Uterus (tissue), 4 donors: ENCODE data around the gene TXNL4A. TPM values are rescaled to one million over a fixed set of nuclear protein-coding genes. Genes with fewer than 3 reads are reported as not detected.
"Not testable (repeated sequence)": the region's sequence is repeated elsewhere in the genome, so short reads cannot be mapped to it uniquely, and the experiment has no call there.

Experiments used
- DNase-seq, 2 donors: peaks; one replicate each; pipeline ENCODE4 v3.0.0-alpha.2; 2019 to 2020
- H3K27ac ChIP-seq, 2 donors: fragments of 200-600 bp; sonication (generic); 1 replicate in 1 of 2; 2 replicates in 1 of 2; pipeline ENCODE4 v1.5.1; 2016 to 2018
- H3K27me3 ChIP-seq, 2 donors: fragments of 200-600 bp; sonication (generic); one replicate each; pipeline ENCODE4 v1.5.1; 2018 to 2019; ENCODE audit warnings: control low read depth in 1 of 2
- H3K36me3 ChIP-seq, 2 donors: fragments of 200-600 bp; sonication (generic); one replicate each; pipeline ENCODE4 v1.5.1; 2019; ENCODE audit warnings: control low read depth in 1 of 2
- H3K4me1 ChIP-seq, 2 donors: fragments of 200-600 bp; sonication (generic); one replicate each; pipeline ENCODE4 v1.5.1; 2018 to 2019; ENCODE audit warnings: control low read depth in 1 of 2
- H3K4me3 ChIP-seq, 2 donors: fragments of 200-600 bp; sonication (generic); 1 replicate in 1 of 2; 2 replicates in 1 of 2; pipeline ENCODE4 v1.5.1; 2018 to 2019; ENCODE audit warnings: mild to moderate bottlenecking in 1 of 2
- H3K9me3 ChIP-seq, 2 donors: fragments of 200-600 bp; sonication (generic); one replicate each; pipeline ENCODE4 v1.5.1; 2019; ENCODE audit warnings: control low read depth in 1 of 2
- POLR2A ChIP-seq, 2 donors: fragments of 450-650 bp; IDR thresholded peaks; one replicate each; pipeline ENCODE4 v1.6.1; 2016; ENCODE audit warnings: antibody characterized with exemption in 2 of 2, mild to moderate bottlenecking in 1 of 2, moderate library complexity in 1 of 2
- intact Hi-C: fragments of 100-400 bp; cut with DNase I; formaldehyde crosslinking; loops from one replicate; pipeline ENCODE4 v1.15.1; 2023; ENCODE audit warnings: low total_unique reads
- total RNA-seq, 4 donors: library from RNA; depleted of rRNA in 3 of 4; stranded (reverse); fragments of >200 nt in 3 of 4; gene quantifications; one replicate each; pipeline versions ENCODE4 v1.1.0 to v1.2.4, GENCODE V29; 2014 to 2023
- TF ChIP-seq, protein P1 (sequence below), 4 experiments: fragments of 200-600 bp in 2 of 4; fragments of 450-650 bp in 2 of 4; sonication (generic) in 2 of 4; IDR thresholded peaks; one replicate each; pipeline ENCODE4 v1.5.1; 2016 to 2019; ENCODE audit warnings: antibody characterized with exemption in 4 of 4, mild to moderate bottlenecking in 2 of 4, moderate library complexity in 1 of 4
- donor health status: DM: yes; HTN: yes; CAD: no.

The TXNL4A gene
- total RNA-seq, 4 donors from 2014 or later = 7.4 to 80.7 (median 34.4) TPM

DNA sequence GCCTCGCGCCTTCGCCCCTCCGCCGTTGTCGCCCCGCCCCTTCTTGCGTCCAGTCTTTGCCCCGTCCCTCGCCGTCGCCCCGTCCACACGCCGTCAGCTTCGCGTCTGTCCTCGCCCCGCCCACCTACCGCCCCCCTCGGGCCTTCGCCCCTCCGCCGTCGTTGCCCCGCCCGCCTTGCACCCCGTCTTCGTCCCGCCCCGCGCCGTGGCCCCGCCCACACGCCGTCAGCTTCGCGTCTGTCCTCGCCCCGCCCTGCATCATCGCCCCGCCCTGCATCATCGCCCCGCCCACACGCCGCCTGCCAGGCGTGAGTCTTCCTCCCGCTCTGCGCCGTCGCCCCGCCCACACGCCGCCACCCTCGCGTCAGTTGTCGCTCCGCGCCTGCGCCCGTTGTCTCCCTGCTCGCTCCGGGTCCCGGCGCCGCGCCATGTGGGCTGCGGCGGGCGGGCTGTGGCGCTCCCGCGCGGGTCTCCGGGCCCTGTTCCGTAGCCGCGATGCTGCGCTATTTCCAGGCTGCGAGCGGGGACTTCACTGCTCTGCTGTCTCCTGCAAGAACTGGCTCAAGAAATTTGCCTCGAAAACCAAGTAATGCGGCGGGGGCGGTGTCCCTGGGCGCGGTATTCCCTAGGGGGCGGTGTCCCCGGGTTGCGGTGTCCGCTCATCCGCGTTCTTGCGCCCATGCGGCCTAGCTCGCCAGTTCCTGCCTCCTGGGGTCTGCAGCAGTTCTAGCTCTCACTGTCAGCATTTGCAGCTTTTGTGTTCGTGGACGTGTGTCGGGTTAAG is 45.9 kb upstream of the TXNL4A start, which contains the start of gene RBFA:
Gene RBFA, plus strand, starts transcription at position 367 of the 784 bp plus-strand sequence. Its CDS starts 62 bp downstream, at position 429.
- Histone ChIP-seq H3K27ac (peak within 1 kb of the TSS; percentile 81 to 86), H3K4me3 (peak within 1 kb of the TSS; percentile 79 to 83), H3K9me3 (no peaks in the 10 kb centered on the region), H3K27me3 (no peaks in the 10 kb centered on the region), H3K36me3 (no peaks in the 10 kb centered on the region), H3K4me1 (peaks cover 0 to 4% of the 10 kb centered on the region in 2 donors)
- intact Hi-C loops = no loop called here
- DNase-seq = peak; percentile 99 to 100
- TF ChIP-seq, protein P1, sequence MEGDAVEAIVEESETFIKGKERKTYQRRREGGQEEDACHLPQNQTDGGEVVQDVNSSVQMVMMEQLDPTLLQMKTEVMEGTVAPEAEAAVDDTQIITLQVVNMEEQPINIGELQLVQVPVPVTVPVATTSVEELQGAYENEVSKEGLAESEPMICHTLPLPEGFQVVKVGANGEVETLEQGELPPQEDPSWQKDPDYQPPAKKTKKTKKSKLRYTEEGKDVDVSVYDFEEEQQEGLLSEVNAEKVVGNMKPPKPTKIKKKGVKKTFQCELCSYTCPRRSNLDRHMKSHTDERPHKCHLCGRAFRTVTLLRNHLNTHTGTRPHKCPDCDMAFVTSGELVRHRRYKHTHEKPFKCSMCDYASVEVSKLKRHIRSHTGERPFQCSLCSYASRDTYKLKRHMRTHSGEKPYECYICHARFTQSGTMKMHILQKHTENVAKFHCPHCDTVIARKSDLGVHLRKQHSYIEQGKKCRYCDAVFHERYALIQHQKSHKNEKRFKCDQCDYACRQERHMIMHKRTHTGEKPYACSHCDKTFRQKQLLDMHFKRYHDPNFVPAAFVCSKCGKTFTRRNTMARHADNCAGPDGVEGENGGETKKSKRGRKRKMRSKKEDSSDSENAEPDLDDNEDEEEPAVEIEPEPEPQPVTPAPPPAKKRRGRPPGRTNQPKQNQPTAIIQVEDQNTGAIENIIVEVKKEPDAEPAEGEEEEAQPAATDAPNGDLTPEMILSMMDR (IDR thresholded peaks at IDR 0.05) = peak; percentile 24 to 35 (median 29)
- peak; percentile 41 to 70 for TF ChIP-seq POLR2A (IDR thresholded peaks at IDR 0.05)

DNA sequence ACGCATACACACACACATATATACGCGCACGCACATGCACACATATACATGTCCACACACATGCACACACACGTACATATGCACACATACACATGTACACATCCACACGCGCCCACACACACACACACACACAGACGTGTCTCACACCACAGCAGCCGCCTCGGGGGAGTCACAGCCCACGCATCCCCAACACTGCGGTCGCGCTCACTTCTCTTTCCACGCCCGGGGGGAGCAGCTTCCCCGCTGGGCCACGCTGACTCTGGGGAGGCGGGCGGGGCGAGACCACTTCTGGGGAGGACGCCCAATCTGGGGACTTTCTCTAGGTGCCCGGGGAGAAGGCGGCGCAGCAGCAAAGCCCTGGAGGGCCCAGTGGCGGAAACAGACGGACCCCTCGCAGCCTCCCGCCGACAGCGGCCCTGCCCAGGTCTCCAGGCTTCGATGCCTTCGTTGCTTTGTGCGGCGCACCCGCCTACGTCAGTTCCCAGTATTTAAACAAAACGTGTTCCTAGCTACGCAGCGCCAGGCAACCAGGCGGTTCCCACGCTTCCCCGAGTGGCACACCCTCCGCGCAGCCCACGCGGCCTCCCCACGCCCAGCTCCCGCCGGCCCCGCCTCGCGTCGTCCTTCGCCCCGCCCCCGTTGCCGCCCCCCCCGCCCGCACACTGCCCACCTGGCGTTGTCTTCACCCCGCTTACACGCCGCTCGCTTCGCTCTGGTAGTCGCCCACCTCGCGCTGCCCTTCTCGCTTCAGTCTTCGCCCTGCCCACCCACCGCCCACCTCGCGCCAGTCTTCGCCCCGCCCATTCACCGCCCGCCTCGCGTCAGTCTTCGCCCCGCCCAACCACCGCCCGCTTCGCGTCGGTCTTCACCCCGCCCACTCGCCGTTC is 45.1 kb upstream of the TXNL4A start:
- DNase-seq = peak in 1 of 2 donors; percentile 44
- peak overlapping the region; percentile 76 to 81 for H3K27ac ChIP-seq
- no peaks in the 10 kb centered on the region for H3K36me3 ChIP-seq
- no peaks in the 10 kb centered on the region for H3K9me3 ChIP-seq
- intact Hi-C loops = no loop called here
- H3K4me1 ChIP-seq = peaks cover 0 to 4% of the 10 kb centered on the region in 2 donors
- peak overlapping the region; percentile 79 to 83 for H3K4me3 ChIP-seq
- H3K27me3 ChIP-seq = no peaks in the 10 kb centered on the region
- TF ChIP-seq POLR2A (IDR thresholded peaks at IDR 0.05) = peak in 1 of 2 donors; percentile 40
- TF ChIP-seq, protein P1 (IDR thresholded peaks at IDR 0.05) = no peak

DNA sequence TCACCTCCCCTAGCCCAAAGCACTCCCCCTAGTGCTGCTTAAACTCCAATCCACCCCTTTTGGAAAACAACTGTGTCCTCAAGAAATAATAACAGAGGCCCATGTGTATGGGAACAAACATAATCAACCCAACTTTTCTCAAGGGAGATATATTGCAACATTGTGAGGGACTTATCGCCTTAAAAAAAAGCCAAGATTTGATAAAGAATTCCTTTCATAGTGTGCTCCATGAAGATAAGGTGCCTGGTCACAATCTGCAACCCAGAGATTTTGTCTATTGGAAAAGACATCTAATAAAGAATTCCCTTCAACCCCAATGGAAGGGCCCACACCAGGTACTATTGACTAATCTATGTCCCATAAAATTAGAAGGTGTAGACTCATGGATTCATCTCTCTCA is 41.3 kb upstream of the TXNL4A start:
- DNase-seq = no peak
- no peak overlapping the region for H3K27ac ChIP-seq
- intact Hi-C loops = no loop called here
- H3K27me3 ChIP-seq = no peaks in the 10 kb centered on the region
- no peak overlapping the region for H3K4me3 ChIP-seq
- H3K36me3 ChIP-seq = no peaks in the 10 kb centered on the region
- H3K4me1 ChIP-seq = no peaks in the 10 kb centered on the region
- H3K9me3 ChIP-seq = peaks cover 0 to 17% of the 10 kb centered on the region in 2 donors
- TF ChIP-seq POLR2A (IDR thresholded peaks at IDR 0.05) = no peak
- TF ChIP-seq, protein P1 (IDR thresholded peaks at IDR 0.05) = no peak

DNA sequence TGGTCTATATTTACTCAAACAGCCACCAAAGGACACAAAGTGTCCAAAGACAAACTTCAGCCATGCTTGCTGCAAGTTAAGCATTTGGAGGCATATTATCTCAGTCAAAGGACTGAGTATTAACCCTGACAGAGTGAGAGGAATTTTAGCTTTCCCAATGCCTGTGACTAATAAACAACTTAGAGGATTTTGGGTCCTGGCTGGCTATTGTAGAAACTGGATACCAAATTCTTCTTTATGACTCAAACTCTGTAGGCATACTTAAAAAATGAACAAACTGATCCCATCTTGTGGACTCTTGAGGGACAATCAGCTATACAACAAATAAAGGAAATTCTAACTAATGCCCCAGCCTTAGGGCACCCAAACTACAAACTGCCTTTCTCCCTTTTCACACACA is 39.4 kb upstream of the TXNL4A start:
- H3K4me1 ChIP-seq, intact Hi-C loops, H3K27me3 ChIP-seq, H3K27ac ChIP-seq, H3K4me3 ChIP-seq, H3K36me3 ChIP-seq, DNase-seq: not testable (repeated sequence)
- peaks cover 0 to 37% of the 10 kb centered on the region in 2 donors for H3K9me3 ChIP-seq

DNA sequence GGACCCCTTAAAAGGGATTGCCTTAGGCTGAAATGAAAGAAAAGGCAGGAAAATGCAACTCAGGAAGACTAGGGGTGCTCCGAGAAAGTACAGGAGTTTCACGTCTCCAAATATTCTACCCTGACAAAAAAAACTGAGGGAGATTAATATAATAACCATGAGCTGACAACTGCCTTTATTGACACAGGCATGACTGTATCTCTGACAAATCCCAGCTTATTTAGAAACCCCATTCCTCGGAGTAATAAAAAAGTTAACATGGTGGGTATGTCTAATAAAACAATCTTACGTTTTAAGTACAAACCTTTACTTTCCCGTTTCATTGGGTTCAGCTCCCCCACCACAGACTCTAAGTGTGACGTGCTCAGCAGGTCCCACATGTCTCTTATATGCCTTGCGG is 38.0 kb upstream of the TXNL4A start:
- TF ChIP-seq, protein P1 (IDR thresholded peaks at IDR 0.05) = no peak
- no peak for TF ChIP-seq POLR2A (IDR thresholded peaks at IDR 0.05)
- no peaks in the 10 kb centered on the region for H3K4me1 ChIP-seq
- H3K36me3 ChIP-seq = no peaks in the 10 kb centered on the region
- intact Hi-C loops = no loop called here
- H3K27me3 ChIP-seq = no peaks in the 10 kb centered on the region
- no peak overlapping the region for H3K4me3 ChIP-seq
- no peak overlapping the region for H3K27ac ChIP-seq
- peaks cover 0 to 50% of the 10 kb centered on the region in 2 donors for H3K9me3 ChIP-seq
- no peak for DNase-seq
